ENCODE results near the gene PPA1.
"Not testable (repeated sequence)": the region's sequence is repeated elsewhere in the genome, so short reads cannot be mapped to it uniquely, and the experiment has no call there.

PPA1 gene

GRCh38 chr10:70250961-70251680 lies 17.9 kb upstream of the PPA1 start:
- Histone ChIP-seq H3K36me3 (ENCODE audit: control insufficient read depth, low read depth, low read length) (no peaks in the 10 kb centered on the region), H3K4me3 (ENCODE audit: low read length) (no peak overlapping the region), H3K27me3 (ENCODE audit: control insufficient read depth, insufficient read depth, low read length) (no peaks in the 10 kb centered on the region), H3K9ac (ENCODE audit: low read length) (no peak overlapping the region), H3K9me3 (ENCODE audit: control insufficient read depth, low read depth, low read length) (no peaks in the 10 kb centered on the region), H3K27ac (ENCODE audit: low read length) (no peak overlapping the region), H3K4me1 (ENCODE audit: control insufficient read depth, low read depth, low read length) (no peaks in the 10 kb centered on the region)

- H3K4me1 ChIP-seq (ENCODE audit: control insufficient read depth, low read depth, low read length) = no peaks in the 10 kb centered on the region
- no peaks in the 10 kb centered on the region for H3K27me3 ChIP-seq (ENCODE audit: control insufficient read depth, insufficient read depth, low read length)
- no peak overlapping the region for H3K27ac ChIP-seq (ENCODE audit: low read length)
- H3K36me3 ChIP-seq (ENCODE audit: control insufficient read depth, low read depth, low read length) = no peaks in the 10 kb centered on the region
- no peak overlapping the region for H3K9ac ChIP-seq (ENCODE audit: low read length)
- H3K4me3 ChIP-seq (ENCODE audit: low read length) = no peak overlapping the region
- no peaks in the 10 kb centered on the region for H3K9me3 ChIP-seq (ENCODE audit: control insufficient read depth, low read depth, low read length)
Observed at GRCh38 chr10:70247360-70247759, 14.1 kb upstream of the PPA1 start.

- no peaks in the 10 kb centered on the region for H3K27me3 ChIP-seq (ENCODE audit: control insufficient read depth, insufficient read depth, low read length)
- no peak overlapping the region for H3K9ac ChIP-seq (ENCODE audit: low read length)
- no peaks in the 10 kb centered on the region for H3K4me1 ChIP-seq (ENCODE audit: control insufficient read depth, low read depth, low read length)
- no peaks in the 10 kb centered on the region for H3K9me3 ChIP-seq (ENCODE audit: control insufficient read depth, low read depth, low read length)
- no peaks in the 10 kb centered on the region for H3K36me3 ChIP-seq (ENCODE audit: control insufficient read depth, low read depth, low read length)
- no peak overlapping the region for H3K27ac ChIP-seq (ENCODE audit: low read length)
- no peak overlapping the region for H3K4me3 ChIP-seq (ENCODE audit: low read length)
Observed at GRCh38 chr10:70241081-70241480, 7.9 kb upstream of the PPA1 start.

GRCh38 chr10:70239986-70240385 lies 6.8 kb upstream of the PPA1 start:
- H3K27ac ChIP-seq (ENCODE audit: low read length); H3K9me3 ChIP-seq (ENCODE audit: control insufficient read depth, low read depth, low read length); H3K9ac ChIP-seq (ENCODE audit: low read length): not testable (repeated sequence)

GRCh38 chr10:70239077-70239976 lies 6.1 kb upstream of the PPA1 start:
- not testable (repeated sequence) for H3K4me3 ChIP-seq (ENCODE audit: low read length); H3K9ac ChIP-seq (ENCODE audit: low read length); H3K9me3 ChIP-seq (ENCODE audit: control insufficient read depth, low read depth, low read length); H3K4me1 ChIP-seq (ENCODE audit: control insufficient read depth, low read depth, low read length); H3K27me3 ChIP-seq (ENCODE audit: control insufficient read depth, insufficient read depth, low read length); H3K36me3 ChIP-seq (ENCODE audit: control insufficient read depth, low read depth, low read length); H3K27ac ChIP-seq (ENCODE audit: low read length)

More at GRCh38 chr10:70239986-70240385, 6.8 kb upstream of the PPA1 start:
- not testable (repeated sequence) for H3K36me3 ChIP-seq (ENCODE audit: control insufficient read depth, low read depth, low read length); H3K27me3 ChIP-seq (ENCODE audit: control insufficient read depth, insufficient read depth, low read length); H3K4me3 ChIP-seq (ENCODE audit: low read length); H3K4me1 ChIP-seq (ENCODE audit: control insufficient read depth, low read depth, low read length)

GRCh38 chr10:70237958-70238536 lies 4.8 kb upstream of the PPA1 start:
- H3K4me3 ChIP-seq (ENCODE audit: low read length); H3K9me3 ChIP-seq (ENCODE audit: control insufficient read depth, low read depth, low read length); H3K36me3 ChIP-seq (ENCODE audit: control insufficient read depth, low read depth, low read length): not testable (repeated sequence)

GRCh38 chr10:70234668-70235447 lies 1.6 kb upstream of the PPA1 start:
- peak overlapping the region; percentile 13 for H3K4me3 ChIP-seq (ENCODE audit: low read length)
- H3K27me3 ChIP-seq (ENCODE audit: control insufficient read depth, insufficient read depth, low read length) = no peaks in the 10 kb centered on the region
- no peak overlapping the region for H3K9ac ChIP-seq (ENCODE audit: low read length)
- H3K9me3 ChIP-seq (ENCODE audit: control insufficient read depth, low read depth, low read length) = no peaks in the 10 kb centered on the region
- H3K36me3 ChIP-seq (ENCODE audit: control insufficient read depth, low read depth, low read length) = peaks cover 4% of the 10 kb centered on the region
- no peak overlapping the region for H3K27ac ChIP-seq (ENCODE audit: low read length)
- H3K4me1 ChIP-seq (ENCODE audit: control insufficient read depth, low read depth, low read length) = peaks cover 4% of the 10 kb centered on the region

More at GRCh38 chr10:70237958-70238536, 4.8 kb upstream of the PPA1 start:
- not testable (repeated sequence) for H3K27ac ChIP-seq (ENCODE audit: low read length); H3K27me3 ChIP-seq (ENCODE audit: control insufficient read depth, insufficient read depth, low read length); H3K4me1 ChIP-seq (ENCODE audit: control insufficient read depth, low read depth, low read length); H3K9ac ChIP-seq (ENCODE audit: low read length)

GRCh38 chr10:70233939-70234300 lies 691 bp upstream of the PPA1 start:
- no peaks in the 10 kb centered on the region for H3K9me3 ChIP-seq (ENCODE audit: control insufficient read depth, low read depth, low read length)
- peak overlapping the region; percentile 82 for H3K4me3 ChIP-seq (ENCODE audit: low read length)
- H3K27me3 ChIP-seq (ENCODE audit: control insufficient read depth, insufficient read depth, low read length) = no peaks in the 10 kb centered on the region
- H3K27ac ChIP-seq (ENCODE audit: low read length) = no peak overlapping the region
- H3K9ac ChIP-seq (ENCODE audit: low read length) = peak overlapping the region; percentile 80
- peaks cover 11% of the 10 kb centered on the region for H3K36me3 ChIP-seq (ENCODE audit: control insufficient read depth, low read depth, low read length)
- H3K4me1 ChIP-seq (ENCODE audit: control insufficient read depth, low read depth, low read length) = peaks cover 4% of the 10 kb centered on the region

GRCh38 chr10:70232859-70233108 lies 445 bp downstream of the PPA1 start:
- H3K9me3 ChIP-seq (ENCODE audit: control insufficient read depth, low read depth, low read length) = no peaks in the 10 kb centered on the region
- H3K27me3 ChIP-seq (ENCODE audit: control insufficient read depth, insufficient read depth, low read length) = no peaks in the 10 kb centered on the region
- H3K36me3 ChIP-seq (ENCODE audit: control insufficient read depth, low read depth, low read length) = peaks cover 22% of the 10 kb centered on the region
- peak overlapping the region; percentile 80 for H3K9ac ChIP-seq (ENCODE audit: low read length)
- H3K4me1 ChIP-seq (ENCODE audit: control insufficient read depth, low read depth, low read length) = peaks cover 4% of the 10 kb centered on the region
- H3K27ac ChIP-seq (ENCODE audit: low read length) = no peak overlapping the region
- peak overlapping the region; percentile 82 for H3K4me3 ChIP-seq (ENCODE audit: low read length)

- Histone ChIP-seq H3K27ac (ENCODE audit: low read length) (no peak overlapping the region), H3K4me1 (ENCODE audit: control insufficient read depth, low read depth, low read length) (peaks cover 4% of the 10 kb centered on the region)
Observed at GRCh38 chr10:70232155-70232858, 922 bp downstream of the PPA1 start.

GRCh38 chr10:70228491-70228890 lies 4.7 kb downstream of the PPA1 start:
- Histone ChIP-seq H3K27me3 (ENCODE audit: control insufficient read depth, insufficient read depth, low read length) (no peaks in the 10 kb centered on the region), H3K4me3 (ENCODE audit: low read length) (no peak overlapping the region), H3K4me1 (ENCODE audit: control insufficient read depth, low read depth, low read length) (peaks cover 4% of the 10 kb centered on the region), H3K36me3 (ENCODE audit: control insufficient read depth, low read depth, low read length) (peaks cover 41% of the 10 kb centered on the region), H3K27ac (ENCODE audit: low read length) (no peak overlapping the region), H3K9ac (ENCODE audit: low read length) (no peak overlapping the region), H3K9me3 (ENCODE audit: control insufficient read depth, low read depth, low read length) (no peaks in the 10 kb centered on the region)

More at GRCh38 chr10:70232155-70232858, 922 bp downstream of the PPA1 start:
- H3K27me3 ChIP-seq (ENCODE audit: control insufficient read depth, insufficient read depth, low read length) = no peaks in the 10 kb centered on the region
- no peaks in the 10 kb centered on the region for H3K9me3 ChIP-seq (ENCODE audit: control insufficient read depth, low read depth, low read length)
- H3K36me3 ChIP-seq (ENCODE audit: control insufficient read depth, low read depth, low read length) = peaks cover 26% of the 10 kb centered on the region
- peak overlapping the region; percentile 80 for H3K9ac ChIP-seq (ENCODE audit: low read length)
- H3K4me3 ChIP-seq (ENCODE audit: low read length) = peak overlapping the region; percentile 82
